Right ventricle myocardium inferior (tissue), 1 donor: ENCODE data around the gene CCDC177. TPM values are rescaled to one million over a fixed set of nuclear protein-coding genes. Genes with fewer than 3 reads are reported as not detected.

ENCODE experiments used
- ATAC-seq: fragments of 200-7000 bp; cut with Tn5 transposase; one replicate; pipeline ENCODE4 v1.9.1; 2020; ENCODE audit warnings: mild to moderate bottlenecking, moderate library complexity
- DNase-seq: peaks from one replicate; pipeline ENCODE4 v3.0.0; 2021; ENCODE audit errors: missing footprints
- intact Hi-C: fragments of 100-400 bp; cut with DNase I; formaldehyde crosslinking; loops from one replicate; pipeline ENCODE4 v1.11.0; 2022
- total RNA-seq: library from RNA; stranded (reverse); fragmentation: NEBNext Ultra II Directional; extraction: Animal tissue kit (Norgen Biotek cat#: 25700); gene quantifications from one replicate; pipeline ENCODE4 v1.2.1, GENCODE V29; 2021
- donor health status: DM: no; HTN: yes; CAD: no; lungs with severe emphysema.

CCDC177 gene
- total RNA-seq, 1 donor from 2014 or later = not detected

- no peak for DNase-seq
- no peak for ATAC-seq
- intact Hi-C loops = loop anchor here (5.0 kb wide), 1 partner anchor 35 kb away; no protein-coding TSS in a partner anchor
Measured at GRCh38 chr14:69572841-69573135, 1.9 kb downstream of the CCDC177 start.

- intact Hi-C loops = loop anchor here (5.0 kb wide), 1 partner anchor 35 kb away; no protein-coding TSS in a partner anchor
- DNase-seq (no peak), ATAC-seq (peak; percentile 30)
Measured at GRCh38 chr14:69572030-69572840, 2.4 kb downstream of the CCDC177 start.

GRCh38 chr14:69571449-69572029 lies 3.1 kb downstream of the CCDC177 start:
- peak; percentile 45 for DNase-seq
- no peak for ATAC-seq
- intact Hi-C loops = loop anchor here (5.0 kb wide), 1 partner anchor 34 kb away; no protein-coding TSS in a partner anchor

GRCh38 chr14:69570836-69571330 lies 3.8 kb downstream of the CCDC177 start:
- DNase-seq (no peak), ATAC-seq (no peak)
- intact Hi-C loops = loop anchor here (5.0 kb wide), 1 partner anchor 34 kb away; no protein-coding TSS in a partner anchor

- intact Hi-C loops = loop anchor here (5.0 kb wide), 1 partner anchor 33 kb away; no protein-coding TSS in a partner anchor
- ATAC-seq (no peak), DNase-seq (no peak)
Measured at GRCh38 chr14:69569859-69570258, 4.8 kb downstream of the CCDC177 start.

GRCh38 chr14:69567563-69567962 lies 7.1 kb downstream of the CCDC177 start:
- intact Hi-C loops = no loop called here
- DNase-seq = no peak
- ATAC-seq = no peak

GRCh38 chr14:69561893-69562292 lies 12.8 kb downstream of the CCDC177 start:
- intact Hi-C loops = no loop called here
- no peak for ATAC-seq
- DNase-seq = no peak

- intact Hi-C loops = no loop called here
- DNase-seq = no peak
- no peak for ATAC-seq
Measured at GRCh38 chr14:69560826-69561225, 13.8 kb downstream of the CCDC177 start.

GRCh38 chr14:69559581-69560011 lies 15.1 kb downstream of the CCDC177 start:
- ATAC-seq = no peak
- intact Hi-C loops = no loop called here
- no peak for DNase-seq

GRCh38 chr14:69558774-69559173 lies 15.9 kb downstream of the CCDC177 start:
- intact Hi-C loops = no loop called here
- no peak for DNase-seq
- no peak for ATAC-seq

- no peak for ATAC-seq
- DNase-seq = no peak
- intact Hi-C loops = no loop called here
Measured at GRCh38 chr14:69554500-69554899, 20.2 kb downstream of the CCDC177 start.

GRCh38 chr14:69553252-69553651 lies 21.4 kb downstream of the CCDC177 start:
- ATAC-seq = no peak
- intact Hi-C loops = no loop called here
- DNase-seq = no peak

- ATAC-seq (no peak), DNase-seq (no peak)
- intact Hi-C loops = no loop called here
Measured at GRCh38 chr14:69551511-69551910, 23.2 kb downstream of the CCDC177 start.

GRCh38 chr14:69548566-69548965 lies 26.1 kb downstream of the CCDC177 start:
- no peak for DNase-seq
- intact Hi-C loops = no loop called here

GRCh38 chr14:69547701-69548348 lies 26.8 kb downstream of the CCDC177 start:
- DNase-seq (no peak), ATAC-seq (peak; percentile 39)
- intact Hi-C loops = no loop called here

More at GRCh38 chr14:69548566-69548965, 26.1 kb downstream of the CCDC177 start:
- no peak for ATAC-seq

- ATAC-seq (no peak), DNase-seq (peak; percentile 81)
- intact Hi-C loops = no loop called here
Measured at GRCh38 chr14:69543341-69544115, 31.1 kb downstream of the CCDC177 start.

- ATAC-seq = no peak
- intact Hi-C loops = no loop called here
Measured at GRCh38 chr14:69542311-69542710, 32.4 kb downstream of the CCDC177 start.

GRCh38 chr14:69540654-69541335 lies 33.9 kb downstream of the CCDC177 start:
- DNase-seq (no peak), ATAC-seq (no peak)
- intact Hi-C loops = no loop called here

More at GRCh38 chr14:69542311-69542710, 32.4 kb downstream of the CCDC177 start:
- DNase-seq = no peak
